ENCODE results near the gene ALG9. TPM values are rescaled to one million over a fixed set of nuclear protein-coding genes. Genes with fewer than 3 reads are reported as not detected.

The ALG9 gene, protein sequence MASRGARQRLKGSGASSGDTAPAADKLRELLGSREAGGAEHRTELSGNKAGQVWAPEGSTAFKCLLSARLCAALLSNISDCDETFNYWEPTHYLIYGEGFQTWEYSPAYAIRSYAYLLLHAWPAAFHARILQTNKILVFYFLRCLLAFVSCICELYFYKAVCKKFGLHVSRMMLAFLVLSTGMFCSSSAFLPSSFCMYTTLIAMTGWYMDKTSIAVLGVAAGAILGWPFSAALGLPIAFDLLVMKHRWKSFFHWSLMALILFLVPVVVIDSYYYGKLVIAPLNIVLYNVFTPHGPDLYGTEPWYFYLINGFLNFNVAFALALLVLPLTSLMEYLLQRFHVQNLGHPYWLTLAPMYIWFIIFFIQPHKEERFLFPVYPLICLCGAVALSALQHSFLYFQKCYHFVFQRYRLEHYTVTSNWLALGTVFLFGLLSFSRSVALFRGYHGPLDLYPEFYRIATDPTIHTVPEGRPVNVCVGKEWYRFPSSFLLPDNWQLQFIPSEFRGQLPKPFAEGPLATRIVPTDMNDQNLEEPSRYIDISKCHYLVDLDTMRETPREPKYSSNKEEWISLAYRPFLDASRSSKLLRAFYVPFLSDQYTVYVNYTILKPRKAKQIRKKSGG
- 10 to 100 TPM; 32.0 to 43.5 TPM for total RNA-seq

DNA sequence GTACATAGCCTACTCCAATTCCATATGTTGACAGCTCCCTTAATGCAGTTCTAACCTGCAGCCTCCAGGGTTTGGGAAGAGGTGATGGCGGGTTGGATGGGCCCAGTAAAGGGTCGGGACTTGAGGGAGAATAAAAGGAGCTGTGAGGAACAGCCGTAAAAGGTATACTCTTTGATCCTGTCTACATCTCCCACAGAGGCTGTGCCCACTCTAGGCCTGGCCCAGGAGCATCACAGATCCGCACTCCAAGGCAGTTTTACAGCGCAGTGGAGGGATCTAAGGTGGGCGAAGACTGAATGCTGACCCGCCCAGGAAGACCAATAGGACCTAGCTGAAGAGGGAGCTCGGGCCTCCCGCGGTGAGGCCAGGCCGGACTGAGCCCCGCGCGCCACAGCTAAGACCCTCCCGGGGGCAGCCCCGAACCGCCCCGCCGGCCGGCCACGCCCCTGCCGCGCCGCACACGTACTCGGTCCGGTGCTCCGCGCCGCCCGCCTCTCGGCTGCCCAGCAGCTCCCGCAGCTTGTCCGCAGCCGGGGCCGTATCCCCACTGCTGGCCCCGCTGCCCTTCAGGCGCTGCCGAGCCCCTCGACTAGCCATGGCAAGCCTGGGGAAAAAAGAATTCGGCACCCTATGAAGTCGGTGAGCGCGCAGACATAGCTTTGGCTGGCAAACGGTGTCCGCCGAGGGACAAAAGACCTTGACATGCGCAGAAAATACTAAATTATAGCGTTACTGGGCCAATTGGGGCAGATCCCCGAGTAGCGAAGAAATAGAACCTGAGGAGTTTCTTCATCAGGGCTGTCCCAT is at the start of gene ALG9:
Gene ALG9, minus strand, starts transcription at position 696 of the 807 bp plus-strand sequence. Its CDS starts 99 bp downstream, at position 597.
- peak within 1 kb of the TSS; percentile 97 for H3K4me3 Mint-ChIP-seq
- H3K36me3 Mint-ChIP-seq, result peaks cover 11% of the 10 kb centered on the region

DNA sequence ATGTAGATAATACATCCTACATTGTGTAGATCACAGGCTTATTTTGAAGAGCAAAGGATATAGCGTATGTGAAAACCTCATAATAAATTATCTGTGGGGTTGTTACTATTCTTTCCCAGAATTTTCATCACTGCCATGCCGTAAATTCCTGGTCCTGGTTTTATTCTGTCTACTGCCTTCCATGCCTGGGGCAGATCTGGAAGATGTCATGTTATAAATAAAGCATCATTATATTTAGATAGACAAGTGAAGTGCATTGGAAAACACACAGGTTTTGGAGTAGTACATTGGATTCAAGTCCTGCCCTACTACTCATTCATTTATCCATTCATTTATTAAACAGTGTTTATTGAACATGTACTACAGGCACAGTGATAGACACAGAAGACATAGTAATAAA is 49.5 kb upstream of the ALG9 start:
- H3K27me3 Mint-ChIP-seq, result peaks cover 23 to 24% of the 10 kb centered on the region in 2 donors
- no peak overlapping the region for H3K27ac Mint-ChIP-seq
- H3K36me3 Mint-ChIP-seq, result no peaks in the 10 kb centered on the region
- no peak for ATAC-seq
- DNase-seq (ENCODE audit: low spot score), result no peak
- peaks cover 3% of the 10 kb centered on the region in 2 donors for H3K4me1 Mint-ChIP-seq (ENCODE audit: low read depth in 2 of 2)
- no peaks in the 10 kb centered on the region for H3K9me3 Mint-ChIP-seq
- no peak overlapping the region for H3K4me3 Mint-ChIP-seq

More for the DNA sequence above, at the start of gene ALG9:
- peak within 1 kb of the TSS; percentile 87 to 96 for H3K27ac Mint-ChIP-seq
- no peaks in the 10 kb centered on the region for H3K9me3 Mint-ChIP-seq
- no peaks in the 10 kb centered on the region for H3K27me3 Mint-ChIP-seq
- H3K4me1 Mint-ChIP-seq (ENCODE audit: low read depth in 2 of 2), result peaks cover 25% of the 10 kb centered on the region in 2 donors
- ATAC-seq (peak; percentile 97), DNase-seq (ENCODE audit: low spot score) (peak; percentile 86)

DNA sequence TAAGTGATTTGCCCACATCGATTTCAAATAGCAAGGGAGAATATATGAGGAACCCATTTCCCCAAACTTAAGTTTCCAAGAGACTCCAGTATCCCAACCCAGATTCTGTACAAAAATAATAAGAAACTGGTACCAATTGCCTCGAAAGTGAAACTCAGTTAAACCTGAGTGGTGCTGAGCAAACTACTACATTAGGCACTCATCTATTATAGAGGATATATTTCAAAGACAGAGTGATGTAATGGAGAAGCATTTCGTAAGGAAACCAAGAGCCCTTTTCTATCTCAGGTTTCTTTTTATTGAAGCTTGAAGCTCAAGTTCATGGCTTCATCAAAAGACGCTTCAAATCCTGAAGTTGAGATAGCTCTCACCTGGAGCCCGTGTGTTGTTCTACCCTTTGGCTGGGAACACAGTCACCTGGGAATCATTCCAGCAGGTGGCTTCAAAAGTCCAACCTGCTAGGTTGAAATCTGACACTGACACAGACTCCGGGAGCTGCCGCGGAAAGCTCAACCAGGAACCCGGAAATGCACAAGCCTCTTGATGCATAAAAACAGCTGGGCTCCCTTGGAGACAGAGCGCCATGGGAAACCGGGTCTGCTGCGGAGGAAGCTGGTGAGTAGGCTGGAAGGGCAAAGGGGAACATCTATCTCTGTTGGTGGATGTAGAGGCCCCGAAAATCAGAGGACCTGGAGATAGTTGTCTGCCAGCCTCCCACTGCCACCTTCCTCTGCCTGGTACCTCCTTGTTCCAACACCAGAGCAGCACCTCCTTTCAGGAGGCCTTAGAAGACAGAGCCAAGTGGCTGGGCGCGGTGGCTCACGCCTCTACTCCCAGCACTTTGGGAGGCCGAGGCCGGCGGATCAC is 47.2 kb upstream of the ALG9 start, which contains the start of gene C11orf52:
Gene C11orf52, plus strand, starts transcription at position 524 of the 867 bp plus-strand sequence. Its CDS starts 60 bp downstream, at position 584.
- Mint-ChIP-seq H3K4me3 (no peak within 1 kb of the TSS), H3K27ac (no peak within 1 kb of the TSS), H3K36me3 (no peaks in the 10 kb centered on the region), H3K4me1 (ENCODE audit: low read depth in 2 of 2) (no peaks in the 10 kb centered on the region), H3K27me3 (peaks cover 27 to 28% of the 10 kb centered on the region in 2 donors), H3K9me3 (no peaks in the 10 kb centered on the region)
- ATAC-seq (no peak), DNase-seq (ENCODE audit: low spot score) (no peak)

DNA sequence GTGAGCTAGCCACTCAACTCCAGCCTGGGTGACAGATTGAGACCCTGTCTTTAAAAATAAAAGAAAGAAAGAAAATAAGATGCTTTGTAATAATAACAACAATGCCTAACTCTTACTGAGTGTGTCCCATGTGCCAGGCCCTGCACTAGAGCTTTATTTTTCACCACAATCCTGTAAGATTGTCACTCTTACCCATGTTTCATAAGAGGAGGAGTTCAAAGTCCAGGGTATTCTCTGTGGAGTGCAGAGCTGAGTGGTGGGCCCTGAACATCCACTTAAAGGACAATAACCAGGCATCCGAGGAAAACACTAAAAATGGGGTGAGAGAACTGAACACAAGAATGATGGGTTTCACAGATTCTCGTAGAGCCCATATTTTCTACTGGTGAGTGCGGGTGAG is 46.4 kb upstream of the ALG9 start:
- ATAC-seq (no peak), DNase-seq (ENCODE audit: low spot score) (no peak)
- Mint-ChIP-seq H3K36me3 (no peaks in the 10 kb centered on the region), H3K4me1 (ENCODE audit: low read depth in 2 of 2) (no peaks in the 10 kb centered on the region), H3K9me3 (no peaks in the 10 kb centered on the region), H3K4me3 (no peak overlapping the region), H3K27me3 (peaks cover 27 to 29% of the 10 kb centered on the region in 2 donors), H3K27ac (no peak overlapping the region)

DNA sequence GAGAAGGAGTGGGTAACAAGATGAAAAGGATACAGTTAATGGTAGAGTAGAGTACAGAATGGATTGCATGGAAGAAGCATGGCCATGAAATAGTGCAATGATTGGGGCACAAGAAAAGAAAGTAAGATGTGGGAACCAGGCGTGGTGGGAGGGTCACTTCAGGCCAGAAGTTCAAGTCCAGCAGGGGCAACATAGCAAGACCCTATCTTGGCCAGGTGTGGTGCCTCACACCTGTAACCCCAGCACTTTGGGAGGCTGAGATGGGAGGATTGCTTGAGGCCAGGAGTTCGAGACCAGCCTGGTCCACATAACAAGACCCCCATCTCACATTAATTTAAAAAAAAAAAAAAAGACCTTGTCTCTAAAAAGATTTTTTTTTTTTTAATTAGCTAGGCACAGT is 45.9 kb upstream of the ALG9 start:
- peaks cover 27 to 29% of the 10 kb centered on the region in 2 donors for H3K27me3 Mint-ChIP-seq

DNA sequence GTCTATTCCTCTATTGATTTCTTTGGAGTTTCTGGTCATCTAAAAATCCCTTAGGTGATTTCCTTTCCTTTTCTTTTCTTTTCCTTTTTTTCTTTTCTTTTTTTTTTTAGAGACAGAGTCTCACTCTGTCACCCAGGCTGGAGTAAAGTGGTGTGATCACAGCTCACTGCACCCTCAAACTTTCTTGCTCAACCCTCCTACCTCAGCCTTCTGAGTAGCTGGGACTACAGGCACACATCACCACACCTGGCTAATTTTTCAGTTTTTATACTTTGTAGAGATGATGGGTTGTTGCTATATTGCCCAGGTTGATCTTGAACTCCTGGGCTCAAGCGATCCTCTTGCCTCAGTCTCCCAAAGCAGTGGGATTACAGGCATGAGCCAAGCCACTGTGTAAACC is 45.4 kb upstream of the ALG9 start:
- H3K36me3 Mint-ChIP-seq, result no peaks in the 10 kb centered on the region
- H3K27me3 Mint-ChIP-seq, result peaks cover 27 to 32% of the 10 kb centered on the region in 2 donors
- no peaks in the 10 kb centered on the region for H3K9me3 Mint-ChIP-seq
- H3K27ac Mint-ChIP-seq, result no peak overlapping the region
- no peak overlapping the region for H3K4me3 Mint-ChIP-seq
- no peak for DNase-seq (ENCODE audit: low spot score)
- no peaks in the 10 kb centered on the region for H3K4me1 Mint-ChIP-seq (ENCODE audit: low read depth in 2 of 2)
- ATAC-seq, result no peak

More for the DNA sequence above, 45.9 kb upstream of the ALG9 start:
- H3K36me3 Mint-ChIP-seq, result no peaks in the 10 kb centered on the region
- no peaks in the 10 kb centered on the region for H3K4me1 Mint-ChIP-seq (ENCODE audit: low read depth in 2 of 2)
- H3K27ac Mint-ChIP-seq, result no peak overlapping the region
- ATAC-seq (no peak), DNase-seq (ENCODE audit: low spot score) (no peak)
- H3K9me3 Mint-ChIP-seq, result no peaks in the 10 kb centered on the region
- no peak overlapping the region for H3K4me3 Mint-ChIP-seq

DNA sequence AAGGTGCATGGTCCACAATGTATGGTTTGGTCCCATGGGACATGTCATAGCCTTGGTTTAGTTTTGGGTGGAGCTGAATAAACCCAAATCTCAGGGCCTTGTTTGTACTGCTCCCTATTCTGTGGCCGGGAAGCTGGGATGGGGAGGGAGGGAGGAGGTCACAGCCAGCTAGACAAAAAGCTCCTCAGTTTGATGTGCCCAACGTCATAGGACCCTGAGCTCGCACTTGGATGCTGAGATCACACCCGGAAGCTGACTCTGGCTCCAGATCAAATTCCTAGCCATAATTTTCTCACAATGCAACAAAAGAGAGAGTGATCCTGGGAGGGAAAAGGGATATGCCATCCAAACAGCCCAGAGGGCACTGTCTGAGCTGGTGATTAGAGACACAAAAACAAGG is 42.6 kb upstream of the ALG9 start:
- DNase-seq (ENCODE audit: low spot score) (no peak), ATAC-seq (no peak)
- no peak overlapping the region for H3K27ac Mint-ChIP-seq
- no peak overlapping the region for H3K4me3 Mint-ChIP-seq
- H3K4me1 Mint-ChIP-seq (ENCODE audit: low read depth in 2 of 2), result no peaks in the 10 kb centered on the region
- no peaks in the 10 kb centered on the region for H3K36me3 Mint-ChIP-seq
- no peaks in the 10 kb centered on the region for H3K9me3 Mint-ChIP-seq
- H3K27me3 Mint-ChIP-seq, result peaks cover 34 to 40% of the 10 kb centered on the region in 2 donors

DNA sequence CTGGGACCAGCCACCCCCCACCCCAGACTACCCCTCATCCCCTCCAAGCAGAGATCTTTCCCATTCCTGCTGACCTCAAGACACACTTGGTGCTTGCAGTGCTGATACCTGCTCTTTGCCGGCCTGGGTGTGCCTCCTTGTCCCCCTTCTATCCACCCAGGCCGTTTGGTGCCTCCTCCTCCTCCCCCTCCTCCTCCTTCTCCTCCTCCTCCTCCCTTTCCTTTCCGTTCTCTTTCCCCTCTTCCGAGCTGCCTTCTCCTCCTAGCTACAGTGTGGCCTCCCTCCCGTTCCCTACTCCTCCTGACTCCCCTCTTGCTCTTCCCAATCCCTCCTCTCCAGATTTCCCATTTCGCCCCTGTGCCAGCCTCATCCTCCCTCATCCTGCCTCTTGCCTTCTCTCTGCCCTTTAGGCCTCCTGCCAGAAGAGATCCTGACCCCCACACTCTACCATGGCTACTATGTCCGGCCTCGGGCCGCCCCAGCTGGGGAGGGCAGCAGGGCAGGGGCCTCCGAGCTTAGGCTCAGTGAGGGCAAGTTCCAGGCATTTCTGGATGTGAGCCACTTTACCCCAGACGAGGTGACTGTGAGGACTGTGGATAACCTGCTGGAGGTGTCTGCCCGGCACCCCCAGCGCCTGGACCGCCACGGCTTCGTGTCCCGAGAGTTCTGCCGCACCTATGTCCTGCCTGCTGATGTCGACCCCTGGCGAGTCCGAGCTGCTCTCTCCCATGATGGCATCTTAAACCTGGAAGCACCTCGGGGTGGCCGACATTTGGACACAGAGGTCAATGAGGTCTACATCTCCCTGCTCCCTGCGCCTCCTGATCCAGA is 41.9 kb upstream of the ALG9 start:
- Mint-ChIP-seq H3K4me3 (no peak overlapping the region), H3K9me3 (no peaks in the 10 kb centered on the region), H3K27ac (no peak overlapping the region), H3K36me3 (no peaks in the 10 kb centered on the region), H3K27me3 (peaks cover 38 to 40% of the 10 kb centered on the region in 2 donors), H3K4me1 (ENCODE audit: low read depth in 2 of 2) (no peaks in the 10 kb centered on the region)
- DNase-seq (ENCODE audit: low spot score) (no peak), ATAC-seq (no peak)

DNA sequence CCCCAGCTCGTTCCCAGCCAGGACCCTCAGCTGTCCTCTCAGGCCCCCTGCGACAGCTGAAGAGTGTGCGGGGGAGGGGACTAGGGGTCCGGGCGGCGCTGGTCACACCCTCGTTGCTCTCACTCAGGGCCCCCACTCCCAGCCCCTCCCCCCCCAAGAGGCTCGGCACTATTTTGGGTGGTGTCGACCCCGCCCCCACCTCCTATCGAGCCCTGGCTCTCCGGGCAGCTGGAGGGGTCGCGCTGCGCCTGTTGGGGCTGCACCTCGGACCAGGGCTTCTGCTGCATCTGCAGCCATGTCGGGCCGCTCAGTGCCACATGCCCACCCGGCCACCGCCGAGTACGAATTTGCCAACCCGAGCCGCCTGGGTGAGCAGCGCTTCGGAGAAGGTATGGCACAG is 41.2 kb upstream of the ALG9 start, which contains the start of gene HSPB2:
Gene HSPB2, plus strand, starts transcription at position 200 of the 400 bp plus-strand sequence. Its CDS starts 96 bp downstream, at position 296.
- Mint-ChIP-seq H3K4me1 (ENCODE audit: low read depth in 2 of 2) (no peaks in the 10 kb centered on the region), H3K9me3 (no peaks in the 10 kb centered on the region), H3K27ac (no peak within 1 kb of the TSS), H3K27me3 (peaks cover 38 to 40% of the 10 kb centered on the region in 2 donors), H3K36me3 (no peaks in the 10 kb centered on the region), H3K4me3 (no peak within 1 kb of the TSS)
- ATAC-seq (no peak), DNase-seq (ENCODE audit: low spot score) (no peak)

DNA sequence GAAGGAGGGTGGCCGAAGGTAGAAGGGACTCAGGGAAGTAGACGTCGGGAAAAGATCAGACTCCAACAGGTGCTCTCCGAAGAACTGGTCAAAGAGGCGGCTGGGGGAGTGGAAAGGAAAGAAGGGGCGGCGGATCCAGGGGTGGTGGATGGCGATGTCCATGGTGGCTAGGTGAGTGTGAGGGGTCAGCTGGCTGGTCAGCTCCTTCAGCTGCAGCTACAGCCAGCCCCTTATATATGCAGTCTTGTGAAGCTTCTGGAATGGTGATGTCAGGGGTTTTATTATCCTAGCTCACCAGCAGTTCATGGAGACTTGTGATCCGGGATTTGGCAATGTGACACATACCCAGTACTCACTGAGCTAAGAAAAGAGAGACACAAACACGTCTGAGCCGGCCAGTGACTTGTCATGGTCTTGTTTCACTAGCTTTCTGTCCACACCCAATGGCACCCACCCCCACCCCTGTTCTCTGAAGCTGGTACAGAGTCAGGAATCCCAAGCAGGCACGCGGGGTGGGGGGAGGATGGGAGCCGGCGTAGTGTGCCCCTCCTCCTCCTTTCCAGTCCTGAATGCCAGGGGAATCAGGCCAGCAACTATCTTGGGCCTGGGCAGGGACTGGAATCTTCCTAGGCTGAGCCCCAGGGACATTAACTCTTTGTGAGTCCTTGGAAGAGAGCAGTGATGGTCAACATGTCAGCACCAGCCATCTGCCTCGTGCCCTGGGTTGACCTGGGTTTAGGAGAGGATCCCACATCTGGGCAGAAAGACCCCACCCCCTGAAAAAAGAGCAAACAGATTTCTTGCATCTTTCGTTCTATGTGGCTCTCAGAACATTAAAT is 40.4 kb upstream of the ALG9 start, which contains the start of gene CRYAB:
Gene CRYAB, minus strand, starts transcription at position 208 of the 839 bp plus-strand sequence. Its CDS starts 46 bp downstream, at position 162.
- Mint-ChIP-seq H3K4me1 (ENCODE audit: low read depth in 2 of 2) (no peaks in the 10 kb centered on the region), H3K9me3 (no peaks in the 10 kb centered on the region), H3K27me3 (peaks cover 37 to 40% of the 10 kb centered on the region in 2 donors), H3K4me3 (no peak within 1 kb of the TSS), H3K36me3 (no peaks in the 10 kb centered on the region), H3K27ac (no peak within 1 kb of the TSS)
- DNase-seq (ENCODE audit: low spot score) (no peak), ATAC-seq (no peak)

DNA sequence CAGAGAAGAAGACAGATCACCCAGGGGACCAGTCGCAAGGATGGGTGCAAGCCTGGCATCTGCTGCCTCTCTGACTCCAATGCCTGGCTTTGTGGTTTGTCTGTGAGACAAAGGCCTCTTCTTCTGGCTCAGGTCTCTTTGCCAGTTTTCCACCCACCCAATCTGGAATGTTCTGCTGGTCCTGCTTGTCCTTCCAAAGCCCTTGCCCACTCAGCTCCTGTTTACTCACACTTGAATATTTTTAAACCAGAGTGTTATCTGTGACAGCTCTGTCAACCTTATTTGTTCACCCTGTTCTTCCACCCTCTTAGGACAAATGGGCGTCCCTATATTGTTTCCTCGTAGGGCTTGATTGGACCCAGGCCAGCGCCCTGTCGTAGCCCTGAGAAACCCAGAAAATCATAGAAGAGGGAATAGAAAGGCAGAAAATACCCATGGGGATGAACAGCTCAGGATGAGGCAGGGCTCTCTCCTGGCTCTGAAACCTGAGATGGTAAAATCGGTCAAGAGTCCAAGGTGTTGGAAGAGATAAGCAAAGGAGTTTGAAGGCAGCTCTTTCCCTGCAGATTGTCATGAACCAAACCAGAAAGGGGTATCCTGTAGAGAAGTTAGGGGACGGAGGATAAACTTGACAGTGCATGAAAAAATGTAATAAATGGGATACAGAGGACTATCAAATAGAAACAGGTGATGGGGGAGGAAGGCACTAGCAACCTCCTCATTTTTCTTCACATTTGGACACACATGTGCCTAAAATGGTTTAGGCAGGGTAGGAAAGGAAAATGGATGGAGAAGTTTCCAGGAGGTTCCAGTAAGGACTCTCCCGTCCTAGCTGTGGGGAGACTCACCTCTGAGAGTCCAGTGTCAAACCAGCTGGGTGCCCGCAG is 39.5 kb upstream of the ALG9 start:
- H3K4me3 Mint-ChIP-seq, result no peak overlapping the region
- no peaks in the 10 kb centered on the region for H3K4me1 Mint-ChIP-seq (ENCODE audit: low read depth in 2 of 2)
- no peaks in the 10 kb centered on the region for H3K9me3 Mint-ChIP-seq
- DNase-seq (ENCODE audit: low spot score) (no peak), ATAC-seq (no peak)
- peaks cover 31 to 32% of the 10 kb centered on the region in 2 donors for H3K27me3 Mint-ChIP-seq
- H3K36me3 Mint-ChIP-seq, result no peaks in the 10 kb centered on the region
- no peak overlapping the region for H3K27ac Mint-ChIP-seq

Data from natural killer cell treated with Interleukin-12 subunit alpha and Interleukin-12 subunit beta and Interleukin-15 and Interleukin-18, amount 100 ng/mL, for 72 hours (primary cell).